Left hindlimb (tissue), 1 donor: Measurements from ENCODE around the gene NR6A1.

Experiments
- DNase-seq: peaks from one replicate; pipeline ENCODE4 v3.0.0-alpha.2; 2018

Gene NR6A1

DNA sequence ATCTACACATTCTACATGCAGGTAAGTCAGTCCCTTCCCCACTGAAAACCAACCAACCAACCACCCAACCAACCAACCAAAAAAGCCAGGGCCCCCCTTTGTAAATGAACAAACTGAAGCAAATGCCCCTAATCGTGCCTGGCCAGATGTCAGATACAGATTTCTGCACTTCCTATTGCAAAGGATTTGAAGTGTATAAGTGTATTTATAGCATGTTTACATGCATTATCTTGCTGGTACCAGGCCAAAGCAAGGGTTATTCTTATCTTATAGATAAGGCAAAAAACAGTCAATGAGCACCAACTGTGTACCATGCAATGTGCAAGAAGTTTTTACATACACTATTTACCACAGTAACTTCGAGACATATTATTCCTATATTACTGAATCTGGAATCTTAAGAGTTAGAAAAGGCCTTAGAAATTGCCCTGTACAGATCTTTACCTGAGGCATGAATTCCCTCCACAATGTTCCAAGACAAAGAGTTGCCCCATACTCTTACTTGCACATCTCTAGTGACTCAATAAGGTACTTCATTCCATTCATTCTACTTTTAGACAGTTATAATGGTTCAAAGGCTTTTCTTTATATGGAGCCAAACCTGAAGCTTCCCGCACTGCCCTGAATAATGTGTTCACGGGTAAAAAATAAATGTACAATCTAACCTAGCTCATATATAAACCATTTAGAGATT lies 212.2 kb downstream of the NR6A1 start:
- no peak for DNase-seq

DNA sequence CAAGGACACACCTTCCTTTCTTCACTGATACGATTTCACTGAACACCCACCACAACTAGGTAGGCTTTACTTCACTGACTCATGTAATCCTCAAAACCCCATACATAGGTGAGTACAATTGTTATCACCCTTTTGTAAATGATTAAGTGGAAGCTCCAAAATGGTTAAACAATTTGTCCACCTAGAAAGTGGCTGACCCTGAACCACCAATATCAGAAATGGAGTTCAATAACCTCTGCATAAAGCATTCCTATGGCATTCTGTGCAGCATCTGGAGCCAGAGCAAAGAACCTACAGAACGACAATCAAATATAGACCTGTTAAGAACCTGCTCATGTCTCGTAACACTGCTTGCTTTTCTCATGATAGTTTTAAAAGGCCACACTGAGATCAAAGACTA lies 213.2 kb downstream of the NR6A1 start:
- no peak for DNase-seq

DNA sequence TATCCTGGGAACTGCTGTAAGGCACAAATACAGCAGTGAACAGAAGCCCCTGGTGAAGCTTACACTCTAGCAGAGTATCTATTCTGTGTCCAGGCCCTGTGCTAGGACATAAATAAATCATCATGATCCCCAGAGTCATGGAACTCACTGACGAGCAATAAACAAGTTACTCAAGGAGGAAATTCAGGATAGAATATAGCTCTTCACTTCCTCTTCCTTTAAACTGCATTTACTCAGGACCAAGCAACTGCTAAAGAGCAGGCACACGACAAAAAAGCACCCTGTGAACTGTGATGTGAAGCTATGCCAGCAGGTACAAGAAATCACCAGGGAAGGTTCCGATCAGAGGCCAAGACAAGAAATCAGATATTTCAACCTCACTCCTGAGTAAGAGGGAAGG lies 216.1 kb downstream of the NR6A1 start:
- DNase-seq = no peak

DNA sequence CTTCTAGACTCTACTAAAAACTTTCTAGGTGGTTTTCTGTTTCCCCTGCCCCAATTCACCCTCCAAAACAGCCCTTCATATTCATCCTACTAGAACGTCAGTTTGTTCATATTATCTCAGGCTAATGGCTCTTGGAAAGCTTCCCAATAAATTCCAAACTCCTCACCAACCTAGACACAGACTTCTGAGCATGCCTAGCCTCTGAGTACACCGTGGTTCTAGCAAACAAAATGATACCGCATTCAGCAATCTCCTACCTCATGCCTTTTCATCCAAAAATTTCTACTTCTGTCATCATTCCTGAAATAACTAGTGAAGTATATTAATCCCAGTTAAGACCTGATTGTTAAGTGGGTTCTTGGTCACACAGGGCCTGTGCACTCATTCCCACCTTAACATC lies 217.4 kb downstream of the NR6A1 start:
- no peak for DNase-seq

DNA sequence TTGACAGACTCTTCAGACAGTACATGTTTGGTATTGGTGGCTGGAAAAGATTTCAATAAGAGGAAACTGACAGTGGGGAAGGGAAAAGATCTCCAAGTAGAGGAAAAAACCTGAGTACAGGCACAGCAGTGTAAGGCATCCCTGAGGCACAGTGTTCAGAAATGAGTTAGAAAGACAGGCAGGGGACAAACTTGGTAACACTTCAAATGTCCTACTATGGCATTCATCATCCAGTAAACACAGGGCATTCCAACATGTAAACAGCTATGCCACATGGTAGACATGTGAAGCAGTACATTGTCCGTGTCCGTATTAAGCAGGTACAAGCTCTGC lies 218.9 kb downstream of the NR6A1 start:
- no peak for DNase-seq

DNA sequence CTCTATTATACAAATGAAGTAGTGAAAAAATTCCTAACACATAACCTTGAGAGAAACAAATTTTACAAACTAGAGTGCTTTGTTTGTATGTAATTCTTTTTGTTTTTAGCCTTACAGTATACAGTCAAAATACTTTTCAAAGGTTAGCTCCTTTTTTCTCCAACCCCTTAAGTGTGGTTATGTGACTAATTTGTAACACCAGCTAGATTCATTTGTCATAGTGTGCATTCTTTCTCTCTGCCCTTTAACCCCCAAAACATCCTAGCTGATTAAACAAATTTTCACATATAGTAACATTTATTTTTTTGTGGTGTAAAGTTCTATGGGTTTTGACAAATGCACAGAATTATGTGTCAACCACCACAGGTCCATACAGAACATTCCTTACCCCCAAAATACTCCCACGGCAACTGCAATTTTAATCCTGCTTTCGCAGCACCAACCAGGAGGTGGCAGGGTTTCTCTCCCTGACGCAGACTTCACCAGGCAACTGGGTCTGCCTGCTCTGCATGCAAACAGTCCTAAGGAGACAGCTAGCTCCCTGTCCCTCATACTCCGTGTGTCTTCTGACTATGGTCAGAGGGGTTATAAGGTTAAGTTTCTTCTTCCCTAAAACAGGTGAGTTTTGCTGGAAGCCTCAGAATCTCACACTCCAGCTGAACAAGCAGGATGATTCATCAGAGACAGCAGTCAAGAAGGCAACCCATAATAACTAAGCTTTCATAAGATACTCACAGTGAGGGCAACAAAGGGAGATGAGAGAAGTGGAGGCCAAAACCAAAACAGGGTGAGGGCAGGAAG lies 219.4 kb downstream of the NR6A1 start:
- DNase-seq = peak; percentile 59

DNA sequence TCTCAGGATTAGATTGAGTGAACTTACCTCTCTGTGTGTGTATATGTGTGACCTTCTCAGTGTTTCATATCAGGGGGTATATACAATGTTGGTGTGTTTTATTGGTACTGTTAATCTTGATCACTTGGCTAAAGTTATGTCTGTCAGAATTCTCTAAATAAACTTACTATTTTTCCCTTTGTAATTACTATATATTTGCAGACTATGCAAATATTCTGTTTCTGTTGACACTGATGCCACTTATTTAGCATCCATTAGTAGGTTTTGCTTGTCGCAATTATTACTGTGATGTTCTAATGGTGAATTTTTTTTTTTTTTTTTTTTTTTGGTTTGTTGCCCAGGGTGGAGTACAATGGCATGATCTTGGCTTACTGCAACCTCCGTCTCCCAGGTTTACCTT lies 221.0 kb downstream of the NR6A1 start:
- DNase-seq = no peak

DNA sequence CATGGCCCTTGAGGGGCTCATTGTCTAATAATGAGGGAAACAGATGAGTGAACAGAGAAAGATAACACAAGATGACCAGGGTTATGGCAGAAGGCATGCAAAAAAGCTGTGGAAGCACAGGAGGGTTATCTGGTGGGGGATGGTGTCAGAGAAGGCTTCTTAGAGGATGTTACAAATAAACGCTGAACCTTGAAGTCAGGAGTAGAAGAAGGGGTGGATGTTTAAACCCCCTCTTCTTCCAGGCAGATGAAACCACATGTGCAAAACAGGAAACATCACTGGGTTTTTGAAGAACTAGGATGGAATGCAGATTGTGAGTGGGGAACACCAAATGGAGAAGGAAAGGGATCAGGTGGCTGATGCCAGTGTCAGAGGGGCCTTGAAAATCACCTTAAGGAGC lies 222.1 kb downstream of the NR6A1 start:
- DNase-seq = no peak

DNA sequence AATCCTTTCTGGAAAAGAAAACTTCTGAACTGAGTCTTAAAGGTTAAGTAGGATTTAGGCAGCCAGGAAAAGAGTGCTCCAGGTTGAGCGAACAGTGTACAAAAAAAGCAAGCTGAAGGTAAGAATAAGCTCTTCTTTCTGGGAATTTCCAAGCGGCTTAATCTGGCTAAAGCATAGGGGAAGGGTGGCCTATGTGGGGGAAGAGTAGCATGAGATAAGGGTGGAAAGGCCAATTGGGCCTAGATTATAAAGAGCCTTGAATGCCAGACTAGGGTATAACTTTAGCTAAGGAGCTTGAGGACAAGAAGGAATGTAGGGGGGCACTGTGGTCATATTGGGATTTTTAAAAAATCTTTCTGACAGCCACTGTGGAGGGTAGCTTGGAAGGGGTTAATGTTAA lies 226.6 kb downstream of the NR6A1 start:
- no peak for DNase-seq

DNA sequence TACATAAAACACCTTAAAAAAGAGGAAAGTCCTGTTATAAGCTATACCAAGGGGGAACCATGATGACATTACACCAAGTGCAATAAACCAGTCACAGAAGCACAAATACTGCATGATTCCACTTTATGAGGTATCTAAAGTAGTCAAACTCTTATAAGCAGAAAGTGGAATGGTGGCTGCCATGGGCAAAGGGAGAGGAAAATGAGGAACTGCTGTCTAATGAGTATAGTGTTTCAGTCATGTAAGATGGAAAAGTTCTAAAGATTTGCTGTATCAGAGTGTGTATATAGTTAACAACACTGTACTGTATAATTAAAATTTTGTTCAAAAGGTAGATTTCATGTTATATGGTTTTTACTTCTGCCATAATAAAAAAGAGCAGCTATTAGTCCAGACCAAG lies 229.3 kb downstream of the NR6A1 start:
- no peak for DNase-seq

DNA sequence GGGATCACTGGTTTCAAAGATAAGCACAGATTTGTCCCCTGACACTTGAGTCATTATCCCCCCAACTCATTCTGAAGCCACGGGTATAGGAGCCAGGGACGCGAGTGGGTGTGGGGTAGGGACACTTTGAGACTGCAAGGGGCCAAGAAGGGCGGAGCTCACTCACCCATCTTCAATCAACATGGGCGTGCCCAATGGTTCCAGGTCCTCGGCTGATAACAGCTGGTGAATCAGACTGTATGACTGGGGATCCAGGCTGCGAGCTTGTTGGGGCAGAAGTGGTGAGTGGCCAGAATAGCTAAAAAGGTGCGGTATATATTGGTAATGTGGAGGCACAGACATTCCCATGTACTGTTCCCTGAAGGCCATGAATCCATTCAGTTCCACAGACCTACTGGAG lies 233.2 kb downstream of the NR6A1 start:
- DNase-seq = no peak

DNA sequence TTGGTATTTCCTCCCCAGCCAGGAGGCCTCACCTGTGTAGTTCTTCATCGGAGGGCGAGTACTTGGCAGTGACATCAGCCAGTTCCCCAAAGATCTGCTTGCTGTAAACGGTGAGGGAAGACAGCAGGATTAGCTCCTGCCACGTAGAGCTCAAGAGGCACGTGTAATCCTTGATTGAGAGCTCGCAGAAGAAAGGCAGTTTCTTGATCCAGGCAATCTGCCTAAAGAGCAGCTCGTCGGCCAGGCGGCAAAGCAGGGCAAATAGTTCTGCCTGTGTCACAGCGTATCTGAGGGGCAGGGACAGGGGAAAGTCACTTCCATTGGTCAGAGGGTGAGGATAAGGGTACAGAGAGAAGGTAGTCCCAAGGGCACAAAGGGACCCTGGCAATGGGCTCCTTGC lies 235.3 kb downstream of the NR6A1 start:
- DNase-seq = no peak

DNA sequence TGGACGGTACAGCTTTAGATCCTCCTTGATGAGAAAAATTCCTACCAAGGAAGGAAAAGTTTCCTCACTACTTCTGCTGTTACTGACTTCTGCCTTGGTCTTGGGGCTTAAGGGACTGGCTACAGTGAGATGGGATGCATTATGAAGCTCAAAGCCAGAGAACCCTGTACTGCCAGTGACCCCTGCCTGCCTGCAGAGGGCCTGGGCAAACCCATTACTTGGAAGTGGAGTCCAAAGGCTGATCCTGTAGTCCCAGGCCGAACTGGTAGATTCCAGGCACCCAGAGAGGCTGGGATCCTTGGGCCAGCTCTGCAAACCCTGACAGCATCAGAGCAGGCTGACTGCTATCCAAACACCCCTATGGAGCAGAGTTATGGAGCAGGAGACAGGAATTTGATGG lies 238.2 kb downstream of the NR6A1 start:
- no peak for DNase-seq

DNA sequence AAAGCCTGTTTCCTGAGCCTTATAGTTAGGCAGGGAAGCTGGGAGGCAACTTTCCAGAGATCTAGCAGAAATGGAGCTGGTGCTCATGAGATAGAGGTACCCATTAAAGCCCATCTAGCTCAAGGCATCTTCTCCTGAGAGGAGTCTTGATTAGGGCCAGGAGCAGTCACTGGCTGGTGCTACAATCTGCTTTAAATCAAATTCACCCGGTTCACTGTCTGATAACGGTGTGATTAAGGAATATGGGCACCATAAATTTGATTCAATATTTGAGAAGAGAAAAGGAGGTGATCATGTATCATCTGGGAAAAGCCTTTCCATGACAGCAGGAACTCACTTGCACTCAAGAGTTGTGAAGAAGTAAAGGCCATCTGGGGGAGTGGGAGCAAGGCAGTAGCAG lies 240.0 kb downstream of the NR6A1 start:
- DNase-seq = no peak

DNA sequence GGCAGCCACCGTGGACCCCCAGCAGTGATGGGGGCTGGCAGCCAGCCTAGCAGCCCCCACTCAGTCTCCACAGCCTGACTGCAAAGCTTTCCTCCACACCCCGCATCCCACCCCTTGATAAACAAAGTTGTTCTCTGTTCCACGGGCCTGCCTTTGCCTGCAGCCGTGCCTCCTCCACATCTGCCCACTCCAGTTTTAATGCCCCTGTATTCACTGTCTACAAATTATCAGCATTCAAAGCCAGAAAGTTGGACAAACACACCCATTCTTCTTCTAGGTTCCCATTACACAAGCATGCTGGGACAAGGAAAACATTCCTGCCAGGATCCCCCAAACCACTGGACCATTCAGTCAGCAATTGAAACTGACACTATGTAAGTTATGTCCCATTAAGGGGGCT lies 240.9 kb downstream of the NR6A1 start:
- no peak for DNase-seq

DNA sequence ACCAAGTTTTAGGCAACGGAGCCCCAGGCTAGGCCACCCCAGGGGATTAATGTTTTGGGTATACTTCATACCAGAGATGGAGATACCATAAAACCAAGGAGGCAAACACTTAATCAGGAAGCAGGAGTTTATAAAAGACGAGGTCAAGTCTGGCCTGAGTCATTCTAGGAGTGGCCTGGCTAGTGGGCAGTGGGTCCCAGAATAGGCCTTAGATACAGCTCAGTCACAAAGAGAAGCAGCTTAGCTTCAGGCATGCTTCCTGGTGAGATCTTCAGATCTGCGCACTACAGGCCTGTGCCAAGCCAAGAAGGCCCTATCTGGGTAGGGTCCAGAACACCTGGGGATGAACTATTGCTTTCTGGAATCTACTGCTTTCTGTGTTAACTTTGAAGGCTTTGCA lies 243.3 kb downstream of the NR6A1 start:
- no peak for DNase-seq

DNA sequence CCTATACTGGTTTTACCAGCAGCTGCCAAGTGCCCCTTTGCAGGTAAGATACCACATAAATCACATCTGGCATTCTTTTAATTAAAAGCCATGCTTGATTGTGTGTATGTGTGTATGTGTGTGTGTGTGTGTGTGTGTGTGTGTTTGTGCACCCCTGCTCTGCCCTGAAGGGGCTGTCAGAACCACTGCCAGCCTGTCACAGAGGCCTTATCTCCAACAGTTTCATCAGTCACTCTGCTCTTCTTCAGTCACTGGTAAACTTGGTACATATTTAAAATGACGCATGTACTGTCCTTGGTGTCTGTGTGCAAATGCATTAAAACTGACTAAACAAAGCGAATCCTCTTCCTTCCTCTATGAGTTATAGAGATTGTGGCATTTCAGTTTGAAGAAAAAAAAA lies 244.9 kb downstream of the NR6A1 start:
- DNase-seq = no peak

DNA sequence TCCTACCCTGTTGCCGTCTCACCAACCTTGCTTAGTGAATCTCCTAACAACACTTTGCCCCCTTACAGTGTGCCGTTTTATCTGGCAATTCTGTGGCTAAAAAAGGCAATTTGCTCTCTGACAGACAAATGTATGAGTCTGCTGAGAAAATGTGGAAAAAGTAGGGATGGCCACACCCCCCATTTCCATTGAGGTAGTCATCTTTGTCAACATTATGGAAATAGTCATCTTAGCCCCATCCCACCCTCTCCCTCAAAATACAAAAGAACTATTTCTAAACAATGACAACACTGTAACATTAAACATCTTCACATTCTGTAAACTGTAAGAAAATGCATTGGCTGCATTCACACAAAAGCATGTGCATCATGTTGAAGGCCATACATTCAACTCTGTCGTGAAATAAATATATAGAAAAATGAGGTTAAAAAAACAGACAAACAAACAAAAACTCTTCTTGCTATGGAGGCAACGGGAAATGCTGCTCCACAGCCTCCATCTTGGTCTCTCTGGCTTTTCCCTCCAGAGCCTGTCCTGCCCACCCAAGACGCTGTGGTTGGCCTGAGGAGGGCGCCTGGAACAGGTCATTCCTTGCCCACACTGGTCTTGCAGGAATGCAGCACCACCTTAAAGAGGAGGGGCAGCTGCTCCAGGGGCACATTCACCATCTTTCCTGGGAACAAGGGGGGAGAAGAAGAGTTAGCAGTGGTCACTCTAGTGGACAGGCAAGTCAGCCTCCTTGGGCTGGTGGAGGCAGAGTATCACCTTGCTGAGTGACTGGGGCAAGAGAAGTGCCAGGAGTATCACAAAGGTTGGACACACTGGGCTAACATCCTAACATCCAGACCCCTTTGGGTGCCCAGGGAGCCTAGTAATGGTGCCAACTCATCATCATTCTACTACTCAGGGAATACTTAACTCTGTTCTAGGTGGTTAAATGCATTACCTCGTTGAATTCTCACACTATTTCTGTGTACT lies 248.7 kb downstream of the NR6A1 start:
- no peak for DNase-seq

DNA sequence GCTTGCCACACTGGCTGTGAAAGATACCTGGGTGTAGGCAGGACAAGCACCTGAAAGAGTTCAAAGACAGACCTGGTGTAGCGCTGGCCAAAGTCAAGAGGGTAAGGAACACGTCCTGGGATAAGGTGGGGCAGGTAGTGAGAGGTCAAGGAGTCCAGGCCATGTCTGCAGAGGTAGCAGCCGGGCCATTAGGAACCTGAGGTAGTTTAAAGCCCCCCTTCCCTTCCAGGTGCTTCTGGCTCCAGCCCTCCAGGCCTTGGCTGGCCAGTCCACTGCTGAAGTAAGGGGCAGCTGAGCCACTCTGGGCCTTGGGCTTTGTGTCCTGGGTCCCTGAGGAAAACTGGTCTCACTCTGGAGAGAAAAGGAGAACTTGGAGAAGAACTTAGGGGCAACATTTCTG lies 250.0 kb downstream of the NR6A1 start:
- DNase-seq = no peak

DNA sequence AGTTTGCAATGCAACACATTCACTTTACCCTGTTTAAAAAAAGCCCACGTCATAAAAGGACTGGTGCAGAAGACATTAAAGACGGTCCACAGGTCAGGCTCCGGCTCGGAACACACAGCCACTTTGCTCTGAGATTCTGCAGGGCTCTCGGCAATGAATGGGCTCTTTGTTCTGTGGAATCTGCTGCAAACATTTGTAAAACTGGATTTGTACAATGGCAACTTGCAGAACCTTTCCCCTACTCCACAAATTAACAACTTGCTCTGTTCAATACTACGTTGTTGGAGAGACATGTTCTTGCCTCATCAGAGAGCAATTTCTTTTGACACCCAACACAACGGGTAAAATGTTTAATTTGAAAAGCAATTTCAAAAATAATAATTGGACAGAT lies 250.9 kb downstream of the NR6A1 start:
- DNase-seq = no peak

DNA sequence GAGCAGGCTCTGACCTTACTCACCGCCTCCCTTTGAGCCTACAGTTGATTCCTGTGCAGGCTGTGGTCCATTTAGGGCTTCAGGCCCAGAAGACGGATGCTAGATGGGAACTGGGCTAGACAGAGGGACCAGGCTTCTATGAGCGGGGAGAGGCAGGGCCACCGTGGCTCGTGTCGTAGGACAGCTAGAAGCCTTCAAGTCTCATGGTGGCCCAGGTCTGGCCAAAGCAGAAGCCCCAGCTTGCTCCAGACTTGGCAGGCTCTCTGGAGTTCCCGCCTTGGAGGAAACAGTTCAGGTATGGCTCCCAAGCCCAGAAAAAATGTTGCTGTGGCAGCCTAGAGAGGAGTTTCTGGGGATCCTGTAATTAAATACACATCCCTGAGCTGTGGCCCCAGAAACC lies 253.0 kb downstream of the NR6A1 start:
- DNase-seq = no peak

DNA sequence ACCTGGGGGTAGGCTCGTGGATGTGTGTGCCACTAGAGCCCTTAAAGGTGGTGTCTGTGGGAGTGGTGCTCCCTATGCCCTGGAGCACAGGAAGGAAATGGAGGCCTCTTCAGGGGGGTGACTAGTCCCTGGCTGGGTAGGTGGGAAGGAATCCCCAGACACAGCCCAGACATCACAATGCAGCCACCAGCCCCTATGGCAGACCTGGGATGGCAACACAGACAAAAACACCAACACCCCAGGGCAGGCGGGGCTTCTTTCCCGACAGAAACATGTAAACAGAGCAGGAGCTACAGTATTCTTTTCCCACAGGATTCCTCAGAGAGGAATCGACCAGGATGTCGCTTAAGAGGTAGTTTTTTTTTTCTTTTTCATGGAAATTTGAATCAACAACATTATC lies 253.5 kb downstream of the NR6A1 start:
- no peak for DNase-seq

DNA sequence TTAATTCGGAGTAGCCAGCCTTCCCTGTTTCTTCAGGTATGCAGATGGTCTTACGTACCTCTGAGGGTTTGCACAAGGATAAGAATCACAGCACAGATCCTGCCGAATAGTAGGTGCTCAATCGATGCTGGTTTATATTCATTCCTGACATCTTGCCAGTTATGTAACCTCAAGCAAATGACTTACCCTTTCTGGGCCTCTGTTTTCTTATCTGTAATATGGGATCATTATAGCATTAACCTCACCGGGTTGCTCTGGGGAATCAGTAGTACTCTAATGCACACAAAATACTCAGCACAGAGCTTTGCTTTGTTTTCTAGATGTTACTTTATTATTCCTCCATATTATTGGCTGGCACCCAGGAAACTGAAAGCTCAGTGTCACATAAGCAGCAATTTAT lies 256.2 kb downstream of the NR6A1 start:
- DNase-seq = no peak

DNA sequence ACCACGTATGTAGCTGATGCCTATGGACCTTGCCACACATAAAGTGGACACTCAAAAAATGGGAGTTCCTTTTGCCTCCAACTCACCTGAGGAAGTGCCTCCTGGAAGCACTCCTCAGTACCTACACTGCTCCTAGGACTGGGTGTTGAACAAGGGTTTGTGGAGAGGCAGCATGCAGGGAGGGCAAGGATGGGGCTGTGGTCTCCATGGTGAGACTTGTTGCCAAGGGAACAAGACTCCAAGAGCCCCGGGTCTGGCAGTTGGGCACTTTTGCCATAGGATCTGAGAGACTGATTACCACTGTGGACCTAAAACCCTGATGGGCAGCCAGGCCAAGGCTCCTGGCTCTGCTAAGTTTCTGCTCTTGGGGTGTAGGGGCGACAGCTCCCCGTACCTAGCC lies 257.0 kb downstream of the NR6A1 start:
- no peak for DNase-seq
